ENCODE results near the gene SLC25A6.

The SLC25A6 gene

DNA sequence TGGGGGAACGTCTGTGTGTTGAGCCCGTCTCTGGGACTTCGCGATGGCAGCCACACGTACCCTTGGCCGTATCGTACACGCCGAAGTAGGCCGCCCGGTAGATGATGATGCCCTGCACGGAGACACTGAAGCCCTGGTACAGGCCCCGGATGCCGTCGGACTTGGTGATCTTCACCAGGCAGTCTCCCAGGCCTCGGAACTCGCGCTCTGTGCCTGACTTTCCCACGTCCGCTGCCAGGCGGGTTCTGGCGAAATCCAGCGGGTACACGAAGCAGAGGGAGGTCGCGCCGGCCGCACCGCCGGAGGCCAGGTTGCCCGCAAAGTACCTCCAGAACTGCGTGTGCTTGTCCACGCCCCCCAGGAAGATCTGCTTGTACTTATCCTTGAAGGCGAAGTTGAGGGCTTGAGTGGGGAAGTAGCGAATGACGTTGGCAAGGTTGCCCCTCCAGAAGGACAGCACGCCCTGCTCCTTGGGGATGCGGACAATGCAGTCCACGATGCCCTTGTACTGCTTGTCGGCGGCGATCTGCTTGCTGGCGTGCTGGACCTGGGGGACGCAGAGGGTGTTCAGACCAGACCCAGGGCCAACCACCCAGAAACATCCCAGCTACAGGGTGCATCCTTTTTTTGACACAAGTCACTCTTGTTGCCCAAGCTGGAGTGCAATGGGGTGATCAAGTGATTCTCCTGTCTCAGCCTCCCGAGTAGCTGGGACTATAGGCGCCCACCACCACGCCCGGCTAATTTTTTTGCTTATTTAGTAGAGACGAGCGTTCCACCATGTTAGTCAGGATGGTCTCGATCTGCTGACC is 2.5 kb downstream of the SLC25A6 start:
- TF ChIP-seq, protein P1, sequence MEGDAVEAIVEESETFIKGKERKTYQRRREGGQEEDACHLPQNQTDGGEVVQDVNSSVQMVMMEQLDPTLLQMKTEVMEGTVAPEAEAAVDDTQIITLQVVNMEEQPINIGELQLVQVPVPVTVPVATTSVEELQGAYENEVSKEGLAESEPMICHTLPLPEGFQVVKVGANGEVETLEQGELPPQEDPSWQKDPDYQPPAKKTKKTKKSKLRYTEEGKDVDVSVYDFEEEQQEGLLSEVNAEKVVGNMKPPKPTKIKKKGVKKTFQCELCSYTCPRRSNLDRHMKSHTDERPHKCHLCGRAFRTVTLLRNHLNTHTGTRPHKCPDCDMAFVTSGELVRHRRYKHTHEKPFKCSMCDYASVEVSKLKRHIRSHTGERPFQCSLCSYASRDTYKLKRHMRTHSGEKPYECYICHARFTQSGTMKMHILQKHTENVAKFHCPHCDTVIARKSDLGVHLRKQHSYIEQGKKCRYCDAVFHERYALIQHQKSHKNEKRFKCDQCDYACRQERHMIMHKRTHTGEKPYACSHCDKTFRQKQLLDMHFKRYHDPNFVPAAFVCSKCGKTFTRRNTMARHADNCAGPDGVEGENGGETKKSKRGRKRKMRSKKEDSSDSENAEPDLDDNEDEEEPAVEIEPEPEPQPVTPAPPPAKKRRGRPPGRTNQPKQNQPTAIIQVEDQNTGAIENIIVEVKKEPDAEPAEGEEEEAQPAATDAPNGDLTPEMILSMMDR (IDR thresholded peaks at IDR 0.05; ENCODE audit: low read depth, low read length, missing control alignments) = no peak
- H3K4me3 ChIP-seq (ENCODE audit: low read depth, low read length) = no peak overlapping the region
- no peak for DNase-seq (ENCODE audit: low read depth)

DNA sequence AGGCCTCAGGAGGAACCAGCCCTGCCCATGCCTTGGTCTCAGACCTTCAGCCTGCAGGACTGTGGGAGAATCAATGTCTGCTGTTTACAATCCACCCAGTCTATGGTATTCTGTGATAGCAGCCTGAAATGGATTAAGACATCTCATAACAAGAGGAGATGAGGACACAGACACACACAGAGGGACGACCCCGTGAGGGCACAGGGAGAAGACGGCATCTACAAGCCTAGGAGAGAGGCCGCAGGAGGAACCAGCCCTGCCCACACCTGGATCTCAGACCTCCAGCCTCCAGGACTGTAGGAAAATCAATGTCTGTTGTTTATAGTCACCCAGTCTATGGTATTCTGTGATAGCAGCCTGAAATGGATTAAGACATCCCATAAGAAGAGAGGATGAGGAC is 3.3 kb downstream of the SLC25A6 start:
- TF ChIP-seq, protein P1 (IDR thresholded peaks at IDR 0.05; ENCODE audit: low read depth, low read length, missing control alignments) = no peak
- DNase-seq (ENCODE audit: low read depth) = no peak
- H3K4me3 ChIP-seq (ENCODE audit: low read depth, low read length) = no peak overlapping the region

DNA sequence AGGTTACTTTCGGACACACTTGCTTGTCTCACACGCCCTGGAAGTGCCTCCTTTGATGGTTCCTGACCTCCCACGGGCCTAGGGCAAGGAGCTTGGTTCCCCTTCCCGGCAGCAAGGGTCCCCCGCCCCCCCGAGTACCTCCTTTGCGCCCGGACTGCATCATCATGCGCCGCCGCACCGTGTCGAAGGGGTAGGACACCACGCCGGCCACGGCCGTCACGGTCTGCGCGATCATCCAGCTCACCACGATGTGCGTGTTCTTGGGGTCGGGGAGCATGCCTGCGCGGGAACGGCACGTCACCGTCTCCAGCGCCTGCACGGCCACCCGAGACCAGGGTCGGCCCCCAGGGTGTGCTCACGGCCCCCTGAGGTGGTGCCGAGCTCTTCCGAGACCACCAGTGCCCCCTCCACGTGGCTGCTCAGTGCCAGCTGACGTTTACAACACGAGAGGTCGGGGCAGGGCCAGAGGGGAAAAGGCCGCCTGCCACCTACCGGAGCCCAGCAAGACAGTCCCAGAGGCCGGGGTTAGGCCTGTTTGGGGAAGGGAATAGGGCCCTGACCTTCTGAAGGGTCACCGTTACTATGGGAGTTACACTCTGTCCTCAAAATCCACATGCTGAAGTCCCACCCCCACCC is 4.7 kb downstream of the SLC25A6 start:
- H3K4me3 ChIP-seq (ENCODE audit: low read depth, low read length) = no peak overlapping the region
- TF ChIP-seq, protein P1 (IDR thresholded peaks at IDR 0.05; ENCODE audit: low read depth, low read length, missing control alignments) = no peak
- DNase-seq (ENCODE audit: low read depth) = no peak

DNA sequence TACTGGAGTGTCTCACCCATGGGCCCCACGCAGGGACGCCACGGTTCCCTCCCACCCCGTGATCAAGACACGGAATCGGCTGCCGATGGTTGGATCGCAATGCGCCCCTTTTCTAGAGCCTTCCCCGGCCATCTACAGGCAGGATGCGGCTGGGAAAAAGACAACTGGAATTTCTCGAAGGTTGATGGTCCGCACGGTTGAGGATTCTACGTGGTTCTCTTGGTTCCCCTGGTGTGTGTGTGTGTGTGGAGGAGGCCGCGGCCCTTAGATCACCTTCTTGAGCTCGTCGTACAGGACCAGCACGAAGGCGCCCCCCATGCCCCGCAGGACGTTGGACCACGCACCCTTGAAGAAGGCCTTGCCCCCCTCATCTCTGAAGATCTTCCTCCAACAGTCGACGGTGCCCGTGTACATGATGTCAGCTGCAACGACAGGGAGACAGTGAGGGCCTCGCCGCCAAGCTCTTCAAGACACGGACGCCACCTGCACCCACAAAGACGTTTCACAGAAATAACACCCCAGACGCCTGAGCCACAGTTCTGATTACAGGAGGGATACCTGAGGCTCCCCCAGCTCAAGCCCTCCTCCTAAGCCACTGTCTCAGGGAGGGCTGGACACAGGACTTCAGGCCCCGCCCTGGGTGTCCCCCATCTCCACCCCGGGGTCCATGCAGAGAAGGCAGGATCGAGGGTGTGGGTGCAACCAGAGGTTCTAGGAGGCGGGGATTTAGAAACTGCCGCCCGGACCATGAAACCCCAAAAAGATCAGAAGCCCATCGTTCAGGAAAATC is 5.4 kb downstream of the SLC25A6 start:
- TF ChIP-seq, protein P1 (IDR thresholded peaks at IDR 0.05; ENCODE audit: low read depth, low read length, missing control alignments) = no peak
- H3K4me3 ChIP-seq (ENCODE audit: low read depth, low read length) = no peak overlapping the region
- no peak for DNase-seq (ENCODE audit: low read depth)

DNA sequence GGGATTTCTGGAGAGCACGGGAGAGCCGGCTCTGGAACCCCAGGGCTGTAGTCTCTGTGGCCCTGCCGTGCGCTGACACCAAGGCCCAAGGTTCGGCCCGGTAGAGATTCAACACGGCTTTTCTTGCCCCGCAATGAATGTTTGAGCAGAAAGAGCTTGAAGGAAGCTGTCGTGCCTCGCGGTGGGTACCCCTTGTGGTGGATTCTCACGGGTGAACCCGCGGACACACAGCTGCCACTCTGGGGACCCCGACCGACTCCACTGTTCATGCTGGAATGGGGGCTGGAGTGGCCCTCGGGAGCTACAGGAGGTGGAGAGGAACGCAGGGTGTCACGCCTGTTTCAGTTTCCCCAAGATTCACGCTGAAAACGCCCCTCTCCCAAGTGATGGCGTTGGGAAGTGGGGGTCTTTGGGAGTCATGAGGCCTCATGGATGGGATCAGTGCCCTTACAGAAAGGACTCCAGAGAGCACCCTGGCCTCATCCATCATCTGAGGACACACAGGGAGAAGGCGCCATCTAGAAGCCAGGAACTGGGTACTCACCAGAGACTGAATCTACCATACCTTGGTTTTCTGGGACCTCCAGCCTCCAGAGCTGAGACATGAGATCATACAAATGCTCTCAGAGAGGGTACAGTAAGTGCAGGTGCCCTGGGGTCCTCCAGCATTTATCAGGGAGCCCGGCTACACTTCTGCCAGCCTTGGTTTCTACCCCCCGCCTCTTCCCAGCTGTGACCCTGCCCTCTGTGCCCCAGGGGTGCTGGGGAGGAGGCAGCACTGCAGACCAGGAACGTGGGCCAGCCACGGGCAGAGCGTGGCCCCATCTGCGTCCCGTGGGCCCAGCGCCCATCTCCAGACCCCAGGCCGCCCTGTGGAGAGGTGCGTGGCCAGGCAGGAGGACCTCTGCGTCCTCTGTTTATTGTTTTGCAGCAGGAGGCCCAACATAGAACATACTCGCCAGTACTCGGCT is 6.4 kb downstream of the SLC25A6 start:
- no peak overlapping the region for H3K4me3 ChIP-seq (ENCODE audit: low read depth, low read length)
- TF ChIP-seq, protein P1 (IDR thresholded peaks at IDR 0.05; ENCODE audit: low read depth, low read length, missing control alignments) = no peak
- DNase-seq (ENCODE audit: low read depth) = no peak

DNA sequence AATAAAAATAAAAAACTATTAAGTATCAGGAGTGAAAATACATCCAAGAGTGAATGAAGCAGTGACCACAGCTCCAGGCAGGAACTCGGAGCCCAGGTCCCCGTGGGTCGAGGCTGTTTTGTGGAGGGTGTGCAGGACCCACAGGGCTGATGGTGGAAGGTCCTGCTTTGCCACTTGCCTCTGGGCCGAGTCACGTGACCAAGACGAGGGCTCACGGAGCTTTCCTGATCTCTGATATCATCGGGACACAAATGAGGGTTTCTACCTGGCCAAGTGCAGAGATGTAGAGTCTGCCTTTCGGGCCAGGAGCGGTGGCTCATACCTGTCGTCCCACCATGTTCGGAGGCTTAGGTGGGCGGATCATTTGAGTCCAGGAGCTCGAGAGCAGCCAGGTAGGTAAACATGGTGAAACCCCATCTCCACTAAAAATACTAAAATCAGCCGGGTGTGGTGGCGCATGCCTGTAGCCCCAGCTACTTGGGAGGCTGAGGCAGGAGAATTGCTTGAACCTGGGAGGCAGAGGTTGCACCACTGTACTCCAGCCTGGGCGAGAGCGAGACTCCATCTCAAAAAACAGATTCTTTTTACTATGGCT is 7.2 kb downstream of the SLC25A6 start:
- DNase-seq (ENCODE audit: low read depth) = no peak
- TF ChIP-seq, protein P1 (IDR thresholded peaks at IDR 0.05; ENCODE audit: low read depth, low read length, missing control alignments) = no peak

More for the DNA sequence above, 7.2 kb downstream of the SLC25A6 start:
- H3K4me3 ChIP-seq (ENCODE audit: low read depth, low read length) = no peak overlapping the region

All from GM12864 (cell line).